ENCODE results near the gene PCDHGA1.

DNA sequence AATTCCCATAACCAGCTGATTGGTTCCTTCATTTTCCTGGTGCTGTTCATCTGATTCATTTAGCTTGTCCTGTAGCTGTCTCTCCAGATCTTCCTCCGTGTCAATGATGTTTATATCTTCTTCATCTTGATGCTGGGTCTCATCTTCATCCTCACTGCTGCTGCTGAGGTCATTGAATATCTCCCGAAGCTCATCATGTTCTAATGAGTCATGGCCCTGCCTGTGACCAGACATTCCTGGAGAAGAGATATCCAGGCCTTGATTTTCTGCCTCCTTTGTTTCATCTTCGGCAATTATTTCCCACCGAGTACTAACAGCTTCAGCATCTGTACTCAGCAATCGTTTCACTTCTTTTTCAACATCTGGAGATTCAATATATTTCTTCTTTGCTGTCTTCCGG is 11.1 kb upstream of the PCDHGA1 start:
- TF ChIP-seq, protein P1, sequence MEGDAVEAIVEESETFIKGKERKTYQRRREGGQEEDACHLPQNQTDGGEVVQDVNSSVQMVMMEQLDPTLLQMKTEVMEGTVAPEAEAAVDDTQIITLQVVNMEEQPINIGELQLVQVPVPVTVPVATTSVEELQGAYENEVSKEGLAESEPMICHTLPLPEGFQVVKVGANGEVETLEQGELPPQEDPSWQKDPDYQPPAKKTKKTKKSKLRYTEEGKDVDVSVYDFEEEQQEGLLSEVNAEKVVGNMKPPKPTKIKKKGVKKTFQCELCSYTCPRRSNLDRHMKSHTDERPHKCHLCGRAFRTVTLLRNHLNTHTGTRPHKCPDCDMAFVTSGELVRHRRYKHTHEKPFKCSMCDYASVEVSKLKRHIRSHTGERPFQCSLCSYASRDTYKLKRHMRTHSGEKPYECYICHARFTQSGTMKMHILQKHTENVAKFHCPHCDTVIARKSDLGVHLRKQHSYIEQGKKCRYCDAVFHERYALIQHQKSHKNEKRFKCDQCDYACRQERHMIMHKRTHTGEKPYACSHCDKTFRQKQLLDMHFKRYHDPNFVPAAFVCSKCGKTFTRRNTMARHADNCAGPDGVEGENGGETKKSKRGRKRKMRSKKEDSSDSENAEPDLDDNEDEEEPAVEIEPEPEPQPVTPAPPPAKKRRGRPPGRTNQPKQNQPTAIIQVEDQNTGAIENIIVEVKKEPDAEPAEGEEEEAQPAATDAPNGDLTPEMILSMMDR (IDR thresholded peaks at IDR 0.05; ENCODE audit: insufficient read depth, low read length, poor library complexity, severe bottlenecking) = no peak
- TF ChIP-seq EZH2phosphoT487 (conservative IDR thresholded peaks at IDR 0.05; ENCODE audit: low read length) = no peak

Data from SU-DHL-6 (cell line).